B cell (primary cell): ENCODE results near the gene CBX2. TPM values are rescaled to one million over a fixed set of nuclear protein-coding genes. Genes with fewer than 3 reads are reported as not detected.

Experiments used
- ATAC-seq: fragments of 200-7000 bp; cut with Tn5 transposase; one replicate; pipeline ENCODE4 v1.10.0; 2021; ENCODE audit warnings: low read depth, mild to moderate bottlenecking, moderate number of reproducible peaks, moderate library complexity
- CTCF ChIA-PET: fragments of 350-600 bp; sonication (Branson Sonifier 250); formaldehyde crosslinking; loops from one replicate; lab custom pipeline; 2021; ENCODE audit warnings: antibody characterized with exemption, inconsistent platforms; lab: Charles Lee
- POLR2A ChIA-PET: fragments of 350-600 bp; sonication (Branson Sonifier 250); formaldehyde crosslinking; loops from one replicate; lab custom pipeline; 2021; ENCODE audit warnings: antibody characterized with exemption; lab: Charles Lee
- DNase-seq: peaks from one replicate; pipeline ENCODE4 v3.0.0; 2013
- H2AFZ ChIP-seq: 2 replicates; pipeline ENCODE4 v1.6.1; 2012; ENCODE audit warnings: mild to moderate bottlenecking, low read depth, low read length; ENCODE audit not compliant: insufficient read depth, poor library complexity, severe bottlenecking
- H3K27ac ChIP-seq, 2 donors: 1 replicate in 1 of 2; 2 replicates in 1 of 2; pipeline ENCODE4 v1.5.1; 2012 to 2013; ENCODE audit warnings: low read length in 2 of 2, mild to moderate bottlenecking in 2 of 2, moderate library complexity in 1 of 2
- H3K27me3 ChIP-seq, 4 experiments: fragments of 200-600 bp in 1 of 4; sonication (generic) in 1 of 4; replicated peaks in 1 of 4; 1 replicate in 2 of 4; 2 replicates in 2 of 4; pipeline versions ENCODE4 v1.6.1 to v1.7.0; 2013 to 2016; ENCODE audit warnings: low read length in 3 of 4, mild to moderate bottlenecking in 2 of 4, mixed read lengths in 1 of 4, moderate library complexity in 1 of 4; ENCODE audit not compliant: insufficient read depth in 4 of 4, control insufficient read depth in 3 of 4; ENCODE audit errors: control extremely low read depth in 1 of 4
- H3K36me3 ChIP-seq, 2 experiments: replicated peaks in 1 of 2; 1 replicate in 1 of 2; 2 replicates in 1 of 2; pipeline versions ENCODE4 v1.6.1 to v1.7.1; 2013; ENCODE audit warnings: low read length in 1 of 2; ENCODE audit not compliant: insufficient read depth in 2 of 2, control insufficient read depth in 1 of 2; ENCODE audit errors: control extremely low read depth in 1 of 2, extremely low read depth in 1 of 2
- H3K4me1 ChIP-seq, 2 donors: fragments of 200-600 bp in 1 of 2; sonication (generic) in 1 of 2; 1 replicate in 1 of 2; 2 replicates in 1 of 2; pipeline versions ENCODE4 v1.5.1 to v1.6.1; 2013 to 2017; ENCODE audit warnings: low read length in 2 of 2; ENCODE audit not compliant: control insufficient read depth in 2 of 2, insufficient read depth in 2 of 2
- H3K4me2 ChIP-seq: replicated peaks from 2 replicates; pipeline ENCODE3; 2012; ENCODE audit warnings: mild to moderate bottlenecking, low read depth, low read length; ENCODE audit not compliant: poor library complexity, severe bottlenecking
- H3K4me3 ChIP-seq, 5 experiments: fragments of 200-600 bp in 1 of 5; sonication (generic) in 1 of 5; 1 replicate in 3 of 5; 2 replicates in 2 of 5; pipeline versions ENCODE4 v1.5.1 to v1.7.0; 2011 to 2016; ENCODE audit warnings: low read length in 4 of 5, mild to moderate bottlenecking in 4 of 5, low read depth in 2 of 5, control low read depth in 1 of 5, moderate library complexity in 1 of 5; ENCODE audit not compliant: insufficient read depth in 1 of 5; ENCODE audit errors: control extremely low read depth in 1 of 5, extremely low read depth in 1 of 5
- H3K79me2 ChIP-seq: fragments of 200-600 bp; sonication (generic); one replicate; pipeline ENCODE4 v1.6.0; 2016; ENCODE audit warnings: low read length; ENCODE audit not compliant: control insufficient read depth, insufficient read depth
- H3K9ac ChIP-seq: fragments of 200-600 bp; sonication (generic); 2 replicates; pipeline ENCODE4 v1.6.1; 2017; ENCODE audit warnings: mild to moderate bottlenecking, low read length, moderate library complexity
- H3K9me3 ChIP-seq, 3 donors: one replicate each; pipeline versions ENCODE4 v1.6.1 to v1.7.1; 2013; ENCODE audit warnings: low read length in 2 of 3; ENCODE audit not compliant: control insufficient read depth in 2 of 3, insufficient read depth in 1 of 3; ENCODE audit errors: control extremely low read depth in 1 of 3
- H4K20me1 ChIP-seq: 2 replicates; pipeline ENCODE4 v1.6.0; 2012; ENCODE audit warnings: mild to moderate bottlenecking, low read length; ENCODE audit not compliant: insufficient read depth, control insufficient read depth, poor library complexity, severe bottlenecking
- H3K27ac Mint-ChIP-seq: one replicate; pipeline ENCODE4 v1.8.0; 2021; ENCODE audit warnings: mixed read lengths
- H3K27me3 Mint-ChIP-seq: one replicate; pipeline ENCODE4 v1.8.0; 2021; ENCODE audit warnings: mixed read lengths
- H3K4me1 Mint-ChIP-seq: one replicate; pipeline ENCODE4 v1.8.0; 2021; ENCODE audit warnings: mixed read lengths
- H3K4me3 Mint-ChIP-seq: one replicate; pipeline ENCODE4 v1.8.0; 2021; ENCODE audit warnings: mixed read lengths
- H3K9me3 Mint-ChIP-seq: one replicate; pipeline ENCODE4 v1.8.0; 2022; ENCODE audit warnings: mixed read lengths; ENCODE audit not compliant: insufficient read depth
- CTCF ChIP-seq: fragments of 200-600 bp; IDR thresholded peaks from one replicate; pipeline ENCODE4 v1.8.0; 2022; ENCODE audit warnings: antibody characterized with exemption, mild to moderate bottlenecking
- EZH2 ChIP-seq: IDR thresholded peaks from 2 replicates; pipeline ENCODE4 v1.6.1; 2012; ENCODE audit warnings: borderline replicate concordance, low read depth, mild to moderate bottlenecking, moderate library complexity, low read length; ENCODE audit not compliant: insufficient read depth, poor library complexity, severe bottlenecking
- WGBS: methylation state at CpG from one replicate; pipeline ENCODE4 v1.1.5; 2013; ENCODE audit warnings: missing lambda C conversion rate; ENCODE audit not compliant: insufficient coverage; 5-methylcytosine and 5-hydroxymethylcytosine counted together
- intact Hi-C: fragments of 100-400 bp; cut with micrococcal nuclease; formaldehyde crosslinking; loops from one replicate; pipeline ENCODE4 v1.10.0; 2022
- polyA plus RNA-seq: library from polyadenylated mRNA; depleted of rRNA; stranded (reverse); fragments of >200 nt; gene quantifications from 2 replicates; pipeline ENCODE4 v1.2.3, GENCODE V29; 2012
- total RNA-seq, 2 donors: library from RNA; stranded (reverse); fragments of 120-200 nt in 1 of 2; gene quantifications; 1 replicate in 1 of 2; 2 replicates in 1 of 2; pipeline versions ENCODE4 v1.2.3 to v1.2.4, GENCODE V29; 2013 to 2022

The CBX2 gene
- total and polyA plus RNA-seq, 2 donors (not counting 1 experiment from before 2014, with no cell fraction given), result 0.10 to 0.47 TPM

- Histone ChIP-seq H3K27ac (no peak overlapping the region), H4K20me1 (no peaks in the 10 kb centered on the region), H3K27me3 (peaks cover 0 to 73% (median 33%) of the 10 kb centered on the region in 4 experiments), H3K4me3 (no peak overlapping the region), H3K4me1 (peaks cover 22 to 24% of the 10 kb centered on the region in 2 donors), H3K9me3 (peaks cover 0 to 19% (median 0%) of the 10 kb centered on the region in 3 donors), H3K9ac (no peak overlapping the region), H3K79me2 (no peaks in the 10 kb centered on the region), H2AFZ (no peak overlapping the region), H3K4me2 (no peak overlapping the region), H3K36me3 (no peaks in the 10 kb centered on the region)
- intact Hi-C loops, result no loop called here
- 64% methylated on average over 6 of the region's 13 CpGs for WGBS
- ChIA-PET POLR2A (no interaction called here), CTCF (no interaction called here)
- Mint-ChIP-seq H3K4me1 (peaks cover 19% of the 10 kb centered on the region), H3K27me3 (peaks cover 49% of the 10 kb centered on the region), H3K27ac (no peak overlapping the region), H3K9me3 (no peaks in the 10 kb centered on the region), H3K4me3 (no peak overlapping the region)
- ATAC-seq, result no peak
- TF ChIP-seq EZH2, result no peak
- no peak for TF ChIP-seq CTCF
- DNase-seq, result no peak
Measured at GRCh38 chr17:79750650-79751545, 27.1 kb upstream of the CBX2 start.

GRCh38 chr17:79752175-79752574, 25.8 kb upstream of the CBX2 start:
- Mint-ChIP-seq H3K9me3 (no peaks in the 10 kb centered on the region), H3K4me3 (no peak overlapping the region)

More at GRCh38 chr17:79752175-79752574, 25.8 kb upstream of the CBX2 start:
- Histone ChIP-seq H3K27ac (no peak overlapping the region), H3K4me1 (peaks cover 12 to 16% of the 10 kb centered on the region in 2 donors), H2AFZ (no peak overlapping the region), H3K27me3 (peaks cover 0 to 70% (median 24%) of the 10 kb centered on the region in 4 experiments), H3K4me2 (peak overlapping the region; percentile 19), H3K9me3 (peaks cover 0 to 13% (median 0%) of the 10 kb centered on the region in 3 donors), H4K20me1 (no peaks in the 10 kb centered on the region), H3K79me2 (no peaks in the 10 kb centered on the region), H3K36me3 (no peaks in the 10 kb centered on the region), H3K9ac (no peak overlapping the region), H3K4me3 (no peak overlapping the region)
- TF ChIP-seq CTCF (no peak), EZH2 (no peak)
- Mint-ChIP-seq H3K4me1 (peaks cover 12% of the 10 kb centered on the region), H3K27me3 (peaks cover 40% of the 10 kb centered on the region), H3K27ac (no peak overlapping the region)
- DNase-seq, result peak; percentile 53
- CTCF ChIA-PET, result interaction anchor here (0.7 to 0.9 kb wide), 4 partner anchors 24 to 312 kb away, joined by 3 to 4 read pairs (median 4); no protein-coding TSS in a partner anchor
- POLR2A ChIA-PET, result interaction anchor here (0.7 kb wide), 1 partner anchor 506 kb away, joined by 4 read pairs; no protein-coding TSS in a partner anchor
- 10% methylated on average over 8 of the region's 13 CpGs for WGBS
- peak; percentile 54 for ATAC-seq
- intact Hi-C loops, result no loop called here
